H1 (cell line): ENCODE measurements around the gene FBXW5. TPM values are rescaled to one million over a fixed set of nuclear protein-coding genes. Genes with fewer than 3 reads are reported as not detected.

Source experiments
- ATF2 ChIP-seq: IDR thresholded peaks from 2 replicates; pipeline ENCODE4 v1.6.1; 2012; ENCODE audit warnings: low read length, inconsistent platforms
- polyA plus RNA-seq, 7 experiments: library from polyadenylated mRNA; depleted of rRNA in 3 of 7; stranded (reverse) in 5 of 7; unstranded in 2 of 7; fragments of >200 nt in 5 of 7; fragments of 200-250 nt in 2 of 7; gene quantifications; 1 replicate in 5 of 7; 2 replicates in 1 of 7; 4 replicates in 1 of 7; pipeline versions ENCODE4 v1.2.1 to v1.2.3, GENCODE V29; 2011 to 2013; ENCODE audit warnings: missing spikeins in 2 of 7, mixed read lengths in 2 of 7
- total RNA-seq: library from RNA; stranded (reverse); fragmentation: NEBNext Ultra II Directional; extraction: Animal tissue kit (Norgen Biotek cat#: 25700); gene quantifications from 2 replicates; pipeline ENCODE4 v1.2.1, GENCODE V29; 2021

FBXW5 gene
- total and polyA plus RNA-seq, 2 of the 8 experiments (the other 6 are each of a cell fraction or from before 2014, with no cell fraction given): 49.0 to 71.0 TPM

- TF ChIP-seq ATF2: no peak
- TF ChIP-seq, all 59 proteins: peak for 0
These were observed 19.2 kb upstream of the FBXW5 start (continued) for GRCh38 chr9:136963751-136964150.
